Esophagus muscularis mucosa (tissue), 4 donors: ENCODE data around the gene DDX24. TPM values are rescaled to one million over a fixed set of nuclear protein-coding genes. Genes with fewer than 3 reads are reported as not detected.

Experiments
- DNase-seq: peaks from one replicate; pipeline ENCODE4 v3.0.0-alpha.2; 2017; ENCODE audit errors: extremely low spot score
- H3K27ac ChIP-seq, 4 donors: fragments of 200-600 bp; sonication (generic); replicated peaks in 1 of 4; 1 replicate in 3 of 4; 2 replicates in 1 of 4; pipeline ENCODE4 v1.5.1; 2016 to 2019; ENCODE audit warnings: mild to moderate bottlenecking in 1 of 4
- H3K27me3 ChIP-seq, 4 donors: fragments of 200-600 bp; sonication (generic); one replicate each; pipeline versions ENCODE4 v1.5.1 to v1.6.0; 2016 to 2019
- H3K36me3 ChIP-seq, 4 donors: fragments of 200-600 bp; sonication (generic); one replicate each; pipeline ENCODE4 v1.5.1; 2016 to 2019
- H3K4me1 ChIP-seq, 4 donors: fragments of 200-600 bp; sonication (generic); one replicate each; pipeline ENCODE4 v1.5.1; 2016 to 2019
- H3K4me3 ChIP-seq, 4 donors: fragments of 200-600 bp; sonication (generic); 1 replicate in 2 of 4; 2 replicates in 2 of 4; pipeline ENCODE4 v1.5.1; 2016 to 2019; ENCODE audit warnings: mild to moderate bottlenecking in 4 of 4, moderate library complexity in 1 of 4
- H3K9me3 ChIP-seq, 4 donors: fragments of 200-600 bp; sonication (generic); 1 replicate in 3 of 4; 2 replicates in 1 of 4; pipeline ENCODE4 v1.5.1; 2016 to 2019
- CTCF ChIP-seq, 3 experiments: fragments of 200-600 bp in 2 of 3; fragments of 450-650 bp in 1 of 3; sonication (generic) in 2 of 3; IDR thresholded peaks; one replicate each; pipeline ENCODE4 v1.5.1; 2017 to 2019; ENCODE audit warnings: antibody characterized with exemption in 3 of 3, mild to moderate bottlenecking in 2 of 3, moderate library complexity in 1 of 3
- EP300 ChIP-seq: sonication (generic); formaldehyde crosslinking; IDR thresholded peaks from one replicate; pipeline ENCODE4 v1.6.1; 2017; ENCODE audit warnings: antibody characterized with exemption
- POLR2A ChIP-seq: fragments of 450-650 bp; IDR thresholded peaks from one replicate; pipeline ENCODE4 v1.6.1; 2017; ENCODE audit warnings: antibody characterized with exemption, moderate library complexity, mild to moderate bottlenecking, low read depth
- POLR2AphosphoS5 ChIP-seq, 2 donors: sonication (generic); formaldehyde crosslinking; IDR thresholded peaks; one replicate each; pipeline ENCODE4 v1.6.1; 2017; ENCODE audit warnings: antibody characterized with exemption in 2 of 2
- WGBS: methylation state at CpG from one replicate; pipeline ENCODE4 v1.1.5; 2018; 5-methylcytosine and 5-hydroxymethylcytosine counted together
- intact Hi-C: fragments of 100-400 bp; cut with DNase I; formaldehyde crosslinking; loops from one replicate; pipeline ENCODE4 v1.15.1; 2023
- total RNA-seq, 4 donors: library from RNA; depleted of rRNA; stranded (reverse); fragments of >200 nt; gene quantifications; one replicate each; pipeline versions ENCODE4 v1.1.0 to v1.2.1, GENCODE V29; 2016

Gene DDX24
- total RNA-seq, 4 donors from 2014 or later: 142 to 215 (median 176) TPM

GRCh38 chr14:94005324-94006073, 75.5 kb downstream of the DDX24 start:
- DNase-seq: no peak
- intact Hi-C loops: no loop called here
- Histone ChIP-seq H3K4me3 (no peak overlapping the region), H3K9me3 (no peaks in the 10 kb centered on the region), H3K4me1 (peaks cover 0 to 24% (median 17%) of the 10 kb centered on the region in 4 donors), H3K27me3 (peaks cover 0 to 3% (median 0%) of the 10 kb centered on the region in 4 donors), H3K36me3 (no peaks in the 10 kb centered on the region), H3K27ac (no peak overlapping the region)
- no peak for TF ChIP-seq EP300
- TF ChIP-seq CTCF (IDR thresholded peaks at IDR 0.05): peak in 1 of 3 experiments; percentile 28
- TF ChIP-seq POLR2AphosphoS5 (IDR thresholded peaks at IDR 0.05): no peak
- no peak for TF ChIP-seq POLR2A
- WGBS: 53% methylated on average over 14 of the region's 14 CpGs

GRCh38 chr14:94004015-94004414, 77.0 kb downstream of the DDX24 start:
- H3K27ac ChIP-seq: no peak overlapping the region
- intact Hi-C loops: no loop called here
- TF ChIP-seq EP300: no peak
- no peak for TF ChIP-seq CTCF (IDR thresholded peaks at IDR 0.05)
- no peak for TF ChIP-seq POLR2AphosphoS5 (IDR thresholded peaks at IDR 0.05)
- no peak for TF ChIP-seq POLR2A
- H3K4me1 ChIP-seq: peaks cover 0 to 14% (median 13%) of the 10 kb centered on the region in 4 donors
- peaks cover 0 to 3% (median 0%) of the 10 kb centered on the region in 4 donors for H3K27me3 ChIP-seq
- H3K9me3 ChIP-seq: no peaks in the 10 kb centered on the region
- H3K4me3 ChIP-seq: no peak overlapping the region
- no peaks in the 10 kb centered on the region for H3K36me3 ChIP-seq
- DNase-seq: no peak
- WGBS: 70% methylated on average over 4 of the region's 8 CpGs

GRCh38 chr14:94003397-94003796, 77.6 kb downstream of the DDX24 start:
- Histone ChIP-seq H3K36me3 (no peaks in the 10 kb centered on the region), H3K4me1 (peaks cover 0 to 14% (median 13%) of the 10 kb centered on the region in 4 donors), H3K27me3 (peaks cover 0 to 3% (median 0%) of the 10 kb centered on the region in 4 donors), H3K4me3 (no peak overlapping the region), H3K9me3 (no peaks in the 10 kb centered on the region), H3K27ac (no peak overlapping the region)
- WGBS: 73% methylated on average over 4 of the region's 4 CpGs
- no peak for TF ChIP-seq CTCF (IDR thresholded peaks at IDR 0.05)
- no peak for TF ChIP-seq POLR2AphosphoS5 (IDR thresholded peaks at IDR 0.05)
- TF ChIP-seq EP300: no peak
- no peak for TF ChIP-seq POLR2A
- intact Hi-C loops: loop anchor here (2.0 kb wide), 1 partner anchor 65 kb away; no protein-coding TSS in a partner anchor
- no peak for DNase-seq

GRCh38 chr14:94001501-94002396, 79.3 kb downstream of the DDX24 start:
- Histone ChIP-seq H3K27ac (peak overlapping the region in 2 of 4 donors; percentile 36 to 58), H3K4me1 (peaks cover 7 to 20% (median 16%) of the 10 kb centered on the region in 4 donors), H3K27me3 (peaks cover 0 to 3% (median 0%) of the 10 kb centered on the region in 4 donors), H3K4me3 (peak overlapping the region in 1 of 4 donors; percentile 13), H3K36me3 (no peaks in the 10 kb centered on the region), H3K9me3 (no peaks in the 10 kb centered on the region)
- intact Hi-C loops: loop anchor here (2.0 kb wide), 1 partner anchor 63 kb away; no protein-coding TSS in a partner anchor
- TF ChIP-seq POLR2A (no peak), CTCF (IDR thresholded peaks at IDR 0.05) (peak in 2 of 3 experiments; percentile 96 to 98), POLR2AphosphoS5 (IDR thresholded peaks at IDR 0.05) (peak in 1 of 2 donors; percentile 56)
- 47% methylated on average over 25 of the region's 26 CpGs for WGBS
- no peak for DNase-seq
